ENCODE data around the gene TEAD1.

GRCh38 chr11:12706545-12707499, 32.6 kb downstream of the TEAD1 start:
- TF ChIP-seq POLR2A (IDR thresholded peaks at IDR 0.05) (no peak), CTCF (IDR thresholded peaks at IDR 0.05) (no peak)
